Measurements from ENCODE around the gene RPL19. TPM values are rescaled to one million over a fixed set of nuclear protein-coding genes. Genes with fewer than 3 reads are reported as not detected.

The RPL19 gene
- total RNA-seq, 4 donors from 2014 or later, result 2,570 to 3,363 (median 3,072) TPM

- TF ChIP-seq, protein P1, sequence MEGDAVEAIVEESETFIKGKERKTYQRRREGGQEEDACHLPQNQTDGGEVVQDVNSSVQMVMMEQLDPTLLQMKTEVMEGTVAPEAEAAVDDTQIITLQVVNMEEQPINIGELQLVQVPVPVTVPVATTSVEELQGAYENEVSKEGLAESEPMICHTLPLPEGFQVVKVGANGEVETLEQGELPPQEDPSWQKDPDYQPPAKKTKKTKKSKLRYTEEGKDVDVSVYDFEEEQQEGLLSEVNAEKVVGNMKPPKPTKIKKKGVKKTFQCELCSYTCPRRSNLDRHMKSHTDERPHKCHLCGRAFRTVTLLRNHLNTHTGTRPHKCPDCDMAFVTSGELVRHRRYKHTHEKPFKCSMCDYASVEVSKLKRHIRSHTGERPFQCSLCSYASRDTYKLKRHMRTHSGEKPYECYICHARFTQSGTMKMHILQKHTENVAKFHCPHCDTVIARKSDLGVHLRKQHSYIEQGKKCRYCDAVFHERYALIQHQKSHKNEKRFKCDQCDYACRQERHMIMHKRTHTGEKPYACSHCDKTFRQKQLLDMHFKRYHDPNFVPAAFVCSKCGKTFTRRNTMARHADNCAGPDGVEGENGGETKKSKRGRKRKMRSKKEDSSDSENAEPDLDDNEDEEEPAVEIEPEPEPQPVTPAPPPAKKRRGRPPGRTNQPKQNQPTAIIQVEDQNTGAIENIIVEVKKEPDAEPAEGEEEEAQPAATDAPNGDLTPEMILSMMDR (IDR thresholded peaks at IDR 0.05; ENCODE audit: low read depth), result no peak
These were observed 5.7 kb upstream of the RPL19 start for GRCh38 chr17:39194089-39194984.

- TF ChIP-seq, protein P1 (IDR thresholded peaks at IDR 0.05; ENCODE audit: low read depth), result no peak
These were observed 5.0 kb upstream of the RPL19 start for GRCh38 chr17:39194985-39195524.

GRCh38 chr17:39195568-39196160 is 4.4 kb upstream of the RPL19 start:
- TF ChIP-seq, protein P1 (IDR thresholded peaks at IDR 0.05; ENCODE audit: low read depth), result no peak

- TF ChIP-seq, protein P1 (IDR thresholded peaks at IDR 0.05; ENCODE audit: low read depth), result no peak
These were observed 3.8 kb upstream of the RPL19 start for GRCh38 chr17:39196241-39196807.

DNA sequence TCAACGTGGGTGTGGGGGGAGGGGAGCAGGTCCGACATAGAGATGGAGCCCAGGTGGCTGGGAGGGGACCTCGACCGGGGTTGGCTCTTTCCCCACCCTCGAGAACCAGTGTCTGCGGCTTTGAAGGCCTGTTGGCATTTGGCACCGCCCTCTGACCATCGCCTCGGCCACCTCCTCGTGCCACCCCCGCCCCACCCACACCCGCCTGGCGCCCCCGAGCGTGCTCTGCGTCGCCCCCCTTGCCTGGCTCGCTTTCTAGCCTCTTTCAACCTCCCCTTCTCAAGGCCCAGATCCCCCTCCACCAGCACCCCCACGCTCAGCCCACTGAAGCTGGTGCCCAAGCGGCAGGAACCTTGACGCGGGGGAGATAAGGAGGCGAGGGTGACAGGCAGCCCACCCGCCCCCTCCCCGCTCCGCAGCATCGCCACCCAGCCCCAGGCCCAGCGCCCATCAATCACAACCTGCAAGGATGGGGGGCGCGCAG is 3.2 kb upstream of the RPL19 start:
- TF ChIP-seq, protein P1 (IDR thresholded peaks at IDR 0.05; ENCODE audit: low read depth), result no peak

- TF ChIP-seq, protein P1 (IDR thresholded peaks at IDR 0.05; ENCODE audit: low read depth), result no peak
These were observed 2.5 kb upstream of the RPL19 start, which contains the start of gene CACNB1 for GRCh38 chr17:39197380-39198185. CACNB1 (minus strand) TSS chr17:39197669; CDS start chr17:39197495, 174 bp downstream.

Data from subcutaneous adipose tissue (tissue), 4 donors.